Measurements from ENCODE around the gene SSBP3.

GRCh38 chr1:54305906-54306514 lies 100.2 kb downstream of the SSBP3 start:
- TF ChIP-seq EZH2phosphoT487 (conservative IDR thresholded peaks at IDR 0.05; ENCODE audit: low read length) (no peak), CTCF (IDR thresholded peaks at IDR 0.05; ENCODE audit: insufficient read depth, low read length, poor library complexity, severe bottlenecking) (no peak)
